Astrocyte (in vitro differentiated cells and primary cell): ENCODE measurements around the gene C6orf62. TPM values are rescaled to one million over a fixed set of nuclear protein-coding genes. Genes with fewer than 3 reads are reported as not detected.
"Not testable (repeated sequence)": the region's sequence is repeated elsewhere in the genome, so short reads cannot be mapped to it uniquely, and the experiment has no call there.

Source experiments
- DNase-seq: peaks from one replicate; pipeline ENCODE4 v3.0.0-alpha.2; 2010; ENCODE audit warnings: low read depth
- FAIRE-seq: peaks from 2 replicates; lab custom pipeline; 2011; peaks lifted over from hg19 to GRCh38; lab: Jason Lieb, UNC
- H2AFZ ChIP-seq: 2 replicates; pipeline ENCODE4 v1.6.0; 2012; ENCODE audit warnings: low read depth, low read length, inconsistent platforms
- H3K27ac ChIP-seq: 2 replicates; pipeline ENCODE4 v1.5.1; 2011; ENCODE audit warnings: low read depth, low read length, inconsistent platforms
- H3K27me3 ChIP-seq: 2 replicates; pipeline ENCODE4 v1.6.0; 2011; ENCODE audit warnings: low read length, inconsistent platforms; ENCODE audit not compliant: insufficient read depth
- H3K36me3 ChIP-seq: 2 replicates; pipeline ENCODE4 v1.5.1; 2011; ENCODE audit warnings: low read length, inconsistent platforms; ENCODE audit not compliant: insufficient read depth
- H3K4me1 ChIP-seq: 2 replicates; pipeline ENCODE4 v1.5.1; 2011; ENCODE audit warnings: low read length, inconsistent platforms; ENCODE audit not compliant: insufficient read depth
- H3K4me2 ChIP-seq: 2 replicates; pipeline ENCODE4 v1.6.0; 2012; ENCODE audit warnings: low read length, inconsistent platforms
- H3K4me3 ChIP-seq: 2 replicates; pipeline ENCODE4 v1.5.1; 2011; ENCODE audit warnings: low read depth, mild to moderate bottlenecking, low read length, inconsistent platforms; ENCODE audit not compliant: insufficient read depth
- H3K79me2 ChIP-seq: 2 replicates; pipeline ENCODE4 v1.6.0; 2012; ENCODE audit warnings: mild to moderate bottlenecking, low read length, inconsistent platforms; ENCODE audit not compliant: insufficient read depth
- H3K9ac ChIP-seq: 2 replicates; pipeline ENCODE4 v1.6.0; 2012; ENCODE audit warnings: mild to moderate bottlenecking, low read length, inconsistent platforms
- H3K9me3 ChIP-seq: 2 replicates; pipeline ENCODE4 v1.5.1; 2012; ENCODE audit warnings: low read depth, mild to moderate bottlenecking, low read length, inconsistent platforms; ENCODE audit not compliant: insufficient read depth
- H4K20me1 ChIP-seq: 2 replicates; pipeline ENCODE4 v1.6.0; 2012; ENCODE audit warnings: low read length, inconsistent platforms; ENCODE audit not compliant: insufficient read depth
- H3K27ac Mint-ChIP-seq: one replicate; pipeline ENCODE4 v1.8.0; 2021; ENCODE audit warnings: mild to moderate bottlenecking, mixed read lengths; ENCODE audit not compliant: unreplicated experiment
- H3K27me3 Mint-ChIP-seq: one replicate; pipeline ENCODE4 v1.8.0; 2021; ENCODE audit warnings: low read depth, mixed read lengths; ENCODE audit not compliant: unreplicated experiment
- H3K36me3 Mint-ChIP-seq: one replicate; pipeline ENCODE4 v1.8.0; 2021; ENCODE audit warnings: low read depth, mixed read lengths; ENCODE audit not compliant: unreplicated experiment
- H3K4me1 Mint-ChIP-seq: one replicate; pipeline ENCODE4 v1.8.0; 2021; ENCODE audit warnings: low read depth, mixed read lengths; ENCODE audit not compliant: unreplicated experiment
- H3K4me3 Mint-ChIP-seq: one replicate; pipeline ENCODE4 v1.8.0; 2021; ENCODE audit warnings: mild to moderate bottlenecking, moderate library complexity, mixed read lengths; ENCODE audit not compliant: unreplicated experiment
- H3K9me3 Mint-ChIP-seq: one replicate; pipeline ENCODE4 v1.8.0; 2021; ENCODE audit warnings: mild to moderate bottlenecking, mixed read lengths; ENCODE audit not compliant: unreplicated experiment
- EZH2 ChIP-seq: IDR thresholded peaks from 2 replicates; pipeline ENCODE4 v1.6.1; 2012; ENCODE audit warnings: mild to moderate bottlenecking, low read length, inconsistent platforms; ENCODE audit not compliant: insufficient read depth
- total RNA-seq: library from RNA; stranded (reverse); gene quantifications from 2 replicates; pipeline ENCODE4 v1.2.1, GENCODE V29; 2021
- TF ChIP-seq, protein P1 (sequence below): IDR thresholded peaks from 2 replicates; pipeline ENCODE4 v1.5.1; 2011; ENCODE audit warnings: low read depth, mild to moderate bottlenecking, inconsistent platforms, low read length, moderate library complexity; ENCODE audit not compliant: insufficient read depth

C6orf62 gene
- total RNA-seq, 1 donor from 2014 or later, result 162 TPM

DNA sequence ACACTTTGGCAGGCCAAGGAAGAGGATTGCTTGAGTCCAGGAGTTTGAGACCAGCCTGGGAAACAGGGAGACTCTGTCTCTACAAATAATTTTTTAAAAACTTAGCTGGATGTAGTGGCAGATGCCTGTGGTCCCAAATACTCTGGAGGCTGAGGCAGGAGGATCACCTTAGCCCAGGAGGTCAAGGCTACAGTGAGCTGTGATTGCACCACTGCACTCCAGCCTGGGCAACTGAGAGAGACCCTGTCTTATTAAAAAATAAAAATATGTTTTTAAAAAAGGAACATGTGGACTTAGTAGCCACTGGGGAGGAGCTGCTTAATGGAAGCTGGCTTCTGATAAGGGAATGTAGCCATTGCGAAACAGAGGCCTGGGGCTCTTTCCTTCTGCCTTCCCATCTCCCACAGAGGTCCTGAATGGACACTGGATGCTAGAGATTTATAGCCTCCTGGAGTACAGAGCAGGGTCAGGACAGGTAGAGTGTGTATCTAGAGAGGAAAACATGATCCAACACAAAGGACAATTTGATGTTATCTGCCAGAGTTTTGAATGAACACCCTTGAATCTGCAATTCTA, 34.1 kb upstream of the C6orf62 start:
- no peaks in the 10 kb centered on the region for H3K27me3 Mint-ChIP-seq
- no peaks in the 10 kb centered on the region for H3K9me3 ChIP-seq
- no peak overlapping the region for H3K27ac Mint-ChIP-seq
- H3K27ac ChIP-seq, result no peak overlapping the region
- no peaks in the 10 kb centered on the region for H3K36me3 ChIP-seq
- no peak overlapping the region for H3K4me3 Mint-ChIP-seq
- no peaks in the 10 kb centered on the region for H3K4me1 ChIP-seq
- no peak overlapping the region for H2AFZ ChIP-seq
- no peak overlapping the region for H3K4me2 ChIP-seq
- no peak overlapping the region for H3K4me3 ChIP-seq
- DNase-seq (no peak), FAIRE-seq (no peak)
- no peaks in the 10 kb centered on the region for H3K36me3 Mint-ChIP-seq
- no peaks in the 10 kb centered on the region for H4K20me1 ChIP-seq
- no peaks in the 10 kb centered on the region for H3K79me2 ChIP-seq
- H3K9me3 Mint-ChIP-seq, result no peaks in the 10 kb centered on the region
- no peak overlapping the region for H3K9ac ChIP-seq
- TF ChIP-seq, protein P1, sequence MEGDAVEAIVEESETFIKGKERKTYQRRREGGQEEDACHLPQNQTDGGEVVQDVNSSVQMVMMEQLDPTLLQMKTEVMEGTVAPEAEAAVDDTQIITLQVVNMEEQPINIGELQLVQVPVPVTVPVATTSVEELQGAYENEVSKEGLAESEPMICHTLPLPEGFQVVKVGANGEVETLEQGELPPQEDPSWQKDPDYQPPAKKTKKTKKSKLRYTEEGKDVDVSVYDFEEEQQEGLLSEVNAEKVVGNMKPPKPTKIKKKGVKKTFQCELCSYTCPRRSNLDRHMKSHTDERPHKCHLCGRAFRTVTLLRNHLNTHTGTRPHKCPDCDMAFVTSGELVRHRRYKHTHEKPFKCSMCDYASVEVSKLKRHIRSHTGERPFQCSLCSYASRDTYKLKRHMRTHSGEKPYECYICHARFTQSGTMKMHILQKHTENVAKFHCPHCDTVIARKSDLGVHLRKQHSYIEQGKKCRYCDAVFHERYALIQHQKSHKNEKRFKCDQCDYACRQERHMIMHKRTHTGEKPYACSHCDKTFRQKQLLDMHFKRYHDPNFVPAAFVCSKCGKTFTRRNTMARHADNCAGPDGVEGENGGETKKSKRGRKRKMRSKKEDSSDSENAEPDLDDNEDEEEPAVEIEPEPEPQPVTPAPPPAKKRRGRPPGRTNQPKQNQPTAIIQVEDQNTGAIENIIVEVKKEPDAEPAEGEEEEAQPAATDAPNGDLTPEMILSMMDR, result no peak
- no peak for TF ChIP-seq EZH2
- H3K4me1 Mint-ChIP-seq, result no peaks in the 10 kb centered on the region
- no peaks in the 10 kb centered on the region for H3K27me3 ChIP-seq

DNA sequence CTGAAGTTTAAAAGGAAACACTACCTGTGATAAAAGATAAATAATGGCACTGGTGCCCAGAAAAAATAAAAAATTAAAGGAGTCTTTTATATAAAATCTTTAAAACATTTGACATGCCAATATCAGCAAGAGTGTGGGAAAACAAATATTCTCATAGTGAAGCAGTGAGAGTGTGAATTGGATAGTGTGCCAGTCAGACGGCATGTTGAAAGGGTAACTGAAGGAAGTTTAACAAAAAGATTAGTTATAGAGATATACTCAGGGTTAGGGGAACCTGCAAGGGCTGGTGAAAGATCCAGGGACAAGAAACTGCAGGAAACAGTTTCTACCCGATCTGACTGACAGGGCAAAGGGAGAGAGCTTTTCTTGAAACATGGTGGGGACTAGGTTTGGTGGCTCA, 33.5 kb upstream of the C6orf62 start:
- H3K9me3 Mint-ChIP-seq, result no peaks in the 10 kb centered on the region
- FAIRE-seq, result no peak
- H3K4me1 Mint-ChIP-seq, result no peaks in the 10 kb centered on the region
- Histone ChIP-seq H3K9ac (no peak overlapping the region), H3K36me3 (no peaks in the 10 kb centered on the region), H3K79me2 (no peaks in the 10 kb centered on the region), H4K20me1 (no peaks in the 10 kb centered on the region), H3K27ac (no peak overlapping the region), H2AFZ (no peak overlapping the region), H3K4me2 (no peak overlapping the region), H3K4me1 (no peaks in the 10 kb centered on the region), H3K27me3 (no peaks in the 10 kb centered on the region), H3K4me3 (no peak overlapping the region), H3K9me3 (no peaks in the 10 kb centered on the region)
- no peak overlapping the region for H3K27ac Mint-ChIP-seq
- H3K36me3 Mint-ChIP-seq, result no peaks in the 10 kb centered on the region
- no peaks in the 10 kb centered on the region for H3K27me3 Mint-ChIP-seq
- H3K4me3 Mint-ChIP-seq, result no peak overlapping the region
- TF ChIP-seq, protein P1, result no peak
- no peak for TF ChIP-seq EZH2
- no peak for DNase-seq

GRCh38 chr6:24750878-24751277, 31.9 kb upstream of the C6orf62 start:
- H2AFZ ChIP-seq, H3K4me3 Mint-ChIP-seq, H3K27me3 Mint-ChIP-seq, H3K27ac ChIP-seq, H3K9ac ChIP-seq, H3K4me1 ChIP-seq, FAIRE-seq, H3K79me2 ChIP-seq, H3K36me3 ChIP-seq, H3K27me3 ChIP-seq, H3K36me3 Mint-ChIP-seq, H3K9me3 Mint-ChIP-seq, DNase-seq, H3K4me3 ChIP-seq, H3K4me2 ChIP-seq, H3K27ac Mint-ChIP-seq, H4K20me1 ChIP-seq, H3K9me3 ChIP-seq, H3K4me1 Mint-ChIP-seq: not testable (repeated sequence)
